GM23248 (cell line): ENCODE measurements around the gene NCOR2. TPM values are rescaled to one million over a fixed set of nuclear protein-coding genes. Genes with fewer than 3 reads are reported as not detected.

Experiments
- DNase-seq: peaks from one replicate; pipeline ENCODE4 v3.0.0-alpha.2; 2015
- H2AFZ ChIP-seq: fragments of 200-600 bp; sonication (generic); 2 replicates; pipeline ENCODE4 v1.6.1; 2016; ENCODE audit warnings: antibody characterized with exemption
- H3F3A ChIP-seq: fragments of 200-600 bp; sonication (generic); 2 replicates; pipeline ENCODE4 v1.6.1; 2016; ENCODE audit warnings: mild to moderate bottlenecking, antibody characterized with exemption, mixed run types; ENCODE audit not compliant: insufficient read depth
- H3K27ac ChIP-seq: fragments of 200-600 bp; sonication (generic); 2 replicates; pipeline ENCODE4 v1.5.1; 2016; ENCODE audit warnings: mild to moderate bottlenecking
- H3K27me3 ChIP-seq: fragments of 200-600 bp; sonication (generic); replicated peaks from 2 replicates; pipeline ENCODE4 v1.6.1; 2016; ENCODE audit warnings: mild to moderate bottlenecking; ENCODE audit not compliant: insufficient read depth
- H3K36me3 ChIP-seq: fragments of 200-600 bp; sonication (generic); 2 replicates; pipeline ENCODE4 v1.6.1; 2016; ENCODE audit warnings: low read depth, mild to moderate bottlenecking
- H3K4me1 ChIP-seq: fragments of 200-600 bp; sonication (generic); 2 replicates; pipeline ENCODE4 v1.6.1; 2016; ENCODE audit warnings: mild to moderate bottlenecking; ENCODE audit not compliant: insufficient read depth
- H3K4me2 ChIP-seq: fragments of 200-600 bp; sonication (generic); one replicate; pipeline ENCODE4 v1.6.1; 2016; ENCODE audit warnings: mild to moderate bottlenecking; ENCODE audit not compliant: unreplicated experiment
- H3K4me3 ChIP-seq: fragments of 200-600 bp; sonication (generic); 2 replicates; pipeline ENCODE4 v1.5.1; 2016; ENCODE audit warnings: mild to moderate bottlenecking
- H3K79me2 ChIP-seq: fragments of 200-600 bp; sonication (generic); 2 replicates; pipeline ENCODE4 v1.6.1; 2016; ENCODE audit warnings: mild to moderate bottlenecking; ENCODE audit not compliant: insufficient read depth
- H3K9ac ChIP-seq: fragments of 200-600 bp; sonication (generic); 2 replicates; pipeline ENCODE4 v1.6.1; 2016; ENCODE audit warnings: mild to moderate bottlenecking
- H3K9me2 ChIP-seq: fragments of 200-600 bp; sonication (generic); 2 replicates; pipeline ENCODE4 v1.6.1; 2016; ENCODE audit warnings: mixed run types, mild to moderate bottlenecking, moderate library complexity; ENCODE audit not compliant: insufficient read depth
- H3K9me3 ChIP-seq: fragments of 200-600 bp; sonication (generic); one replicate; pipeline ENCODE4 v1.6.1; 2017; ENCODE audit warnings: low read depth
- H4K20me1 ChIP-seq: fragments of 200-600 bp; sonication (generic); 2 replicates; pipeline ENCODE4 v1.6.0; 2016; ENCODE audit not compliant: insufficient read depth
- EZH2 ChIP-seq: fragments of 200-600 bp; sonication (generic); IDR thresholded peaks from 2 replicates; pipeline ENCODE4 v1.6.1; 2018; ENCODE audit warnings: antibody characterized with exemption, mild to moderate bottlenecking; ENCODE audit not compliant: insufficient read depth, poor library complexity, severe bottlenecking
- EZH2phosphoT487 ChIP-seq: fragments of 200-600 bp; sonication (generic); IDR thresholded peaks from 2 replicates; pipeline ENCODE4 v1.6.1; 2018; ENCODE audit warnings: antibody characterized with exemption, moderate library complexity, mild to moderate bottlenecking, low read depth; ENCODE audit not compliant: insufficient read depth
- WGBS, 2 experiments: methylation state at CpG; one replicate each; pipeline ENCODE4 v1.1.6; 2015 to 2017; ENCODE audit warnings: low lambda C conversion rate in 2 of 2, low coverage in 1 of 2; ENCODE audit errors: missing lambda C conversion rate in 2 of 2; 5-methylcytosine and 5-hydroxymethylcytosine counted together
- in situ Hi-C: fragments of 300-500 bp; cut with MboI; formaldehyde crosslinking; loops from 2 replicates; pipeline ENCODE4 v1.15.0; 2020
- polyA plus RNA-seq: library from polyadenylated mRNA; unstranded; fragments of >200 nt; fragmentation: Nextera tagmentation; extraction: Ambion mirVana; gene quantifications from 2 replicates; pipeline ENCODE4 v1.2.1, GENCODE V29; 2016
- total RNA-seq: library from RNA; depleted of rRNA; stranded (reverse); fragments of >200 nt; shearing (Covaris generic); gene quantifications from 2 replicates; pipeline ENCODE4 v1.2.3, GENCODE V29; 2014

The NCOR2 gene
- total and polyA plus RNA-seq, 2 experiments from 2014 or later = 37.7 to 43.5 TPM

DNA sequence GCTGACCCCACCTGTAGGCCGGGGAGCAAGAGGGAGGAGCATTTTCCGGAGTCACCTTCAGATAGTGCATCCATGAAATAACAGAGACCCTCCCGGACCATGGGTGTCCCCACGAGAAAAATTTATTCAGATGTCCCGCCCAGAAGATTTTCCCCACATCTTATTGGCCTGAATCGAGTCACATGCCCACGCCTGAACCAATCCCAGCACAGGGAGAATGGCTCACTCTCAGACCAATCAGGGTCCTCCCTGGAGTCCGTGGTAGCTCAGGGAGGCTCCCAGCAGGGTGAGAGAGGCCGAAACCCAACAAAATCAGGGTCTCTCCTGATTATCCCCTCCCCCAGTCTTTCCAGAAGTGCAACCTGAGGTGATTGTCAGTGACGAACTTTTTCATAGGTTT lies 16.4 kb upstream of the NCOR2 start:
- H4K20me1 ChIP-seq = no peaks in the 10 kb centered on the region
- 77 to 80% methylated on average over 10 of the region's 10 CpGs for WGBS, 2 experiments
- H3K9me3 ChIP-seq = no peaks in the 10 kb centered on the region
- H3F3A ChIP-seq = no peaks in the 10 kb centered on the region
- in situ Hi-C loops = no loop called here
- no peak overlapping the region for H3K4me2 ChIP-seq
- no peak for TF ChIP-seq EZH2phosphoT487
- TF ChIP-seq EZH2 = no peak
- H3K4me1 ChIP-seq = peaks cover 4% of the 10 kb centered on the region
- no peak overlapping the region for H3K27ac ChIP-seq
- no peaks in the 10 kb centered on the region for H3K27me3 ChIP-seq
- no peak for DNase-seq
- no peaks in the 10 kb centered on the region for H3K36me3 ChIP-seq
- no peaks in the 10 kb centered on the region for H3K9me2 ChIP-seq
- no peak overlapping the region for H3K9ac ChIP-seq
- no peak overlapping the region for H2AFZ ChIP-seq
- no peak overlapping the region for H3K4me3 ChIP-seq
- no peaks in the 10 kb centered on the region for H3K79me2 ChIP-seq

- no peaks in the 10 kb centered on the region for H3K4me1 ChIP-seq
- no peak overlapping the region for H3K4me2 ChIP-seq
- no peaks in the 10 kb centered on the region for H3K27me3 ChIP-seq
- no peak overlapping the region for H3K9ac ChIP-seq
- H3F3A ChIP-seq = no peaks in the 10 kb centered on the region
- whole genome bisulfite sequencing, 2 experiments = 86 to 90% methylated on average over 5 of the region's 5 CpGs
- no peaks in the 10 kb centered on the region for H3K9me3 ChIP-seq
- H2AFZ ChIP-seq = no peak overlapping the region
- no peaks in the 10 kb centered on the region for H4K20me1 ChIP-seq
- H3K36me3 ChIP-seq = no peaks in the 10 kb centered on the region
- TF ChIP-seq EZH2phosphoT487 = no peak
- TF ChIP-seq EZH2 = no peak
- H3K4me3 ChIP-seq = no peak overlapping the region
- in situ Hi-C loops = no loop called here
- DNase-seq = no peak
- no peak overlapping the region for H3K27ac ChIP-seq
- no peaks in the 10 kb centered on the region for H3K9me2 ChIP-seq
- H3K79me2 ChIP-seq = no peaks in the 10 kb centered on the region
Measured at GRCh38 chr12:124582108-124582424, 14.7 kb upstream of the NCOR2 start.

DNA sequence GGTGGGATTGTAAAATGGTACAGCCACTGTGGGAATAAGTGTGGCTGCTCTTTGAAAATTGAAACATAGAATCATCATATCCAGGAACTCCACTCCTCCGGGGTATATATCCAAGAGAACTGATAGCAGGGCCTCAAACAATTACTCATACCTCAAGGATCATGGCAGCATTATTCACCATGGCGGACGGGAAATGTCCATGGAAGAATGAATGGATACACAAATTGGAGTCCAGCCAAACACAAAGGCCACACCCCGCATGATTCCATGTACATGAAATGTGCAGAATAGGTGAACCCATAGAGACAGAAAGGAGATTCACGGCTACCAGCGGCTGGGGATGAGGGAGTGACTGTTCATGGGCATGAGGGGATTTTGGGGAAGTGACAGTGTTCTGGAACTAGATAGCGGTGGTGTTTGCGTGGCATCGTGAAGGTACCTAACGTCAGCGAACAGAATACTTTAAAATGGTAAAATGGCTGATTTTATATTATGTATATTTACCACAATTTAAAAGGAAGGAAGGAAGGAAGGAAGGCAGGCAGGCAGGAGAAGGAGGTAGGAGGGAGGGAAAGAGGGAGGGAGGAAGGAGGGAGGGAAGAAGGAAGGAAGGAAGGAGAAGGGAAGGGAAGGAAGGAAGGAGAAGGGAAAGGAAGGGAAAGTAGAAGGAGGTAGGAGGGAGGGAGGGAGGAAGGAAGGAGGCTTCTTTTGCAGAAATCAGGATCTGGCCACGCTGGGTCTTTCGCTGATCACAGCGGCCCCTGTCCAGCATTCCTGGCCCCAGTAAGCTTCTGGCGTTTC lies 14.1 kb upstream of the NCOR2 start:
- no peaks in the 10 kb centered on the region for H3K27me3 ChIP-seq
- 90 to 92% methylated on average over 12 to 15 of the region's 15 CpGs for WGBS, 2 experiments
- H3K9me3 ChIP-seq = no peaks in the 10 kb centered on the region
- TF ChIP-seq EZH2 (no peak), EZH2phosphoT487 (no peak)
- H4K20me1 ChIP-seq = no peaks in the 10 kb centered on the region
- no peaks in the 10 kb centered on the region for H3K36me3 ChIP-seq
- no peak overlapping the region for H3K4me3 ChIP-seq
- no peak overlapping the region for H3K4me2 ChIP-seq
- H3K9ac ChIP-seq = no peak overlapping the region
- in situ Hi-C loops = no loop called here
- H3K79me2 ChIP-seq = no peaks in the 10 kb centered on the region
- H3F3A ChIP-seq = no peaks in the 10 kb centered on the region
- no peak overlapping the region for H3K27ac ChIP-seq
- no peak for DNase-seq
- no peaks in the 10 kb centered on the region for H3K9me2 ChIP-seq
- no peak overlapping the region for H2AFZ ChIP-seq
- no peaks in the 10 kb centered on the region for H3K4me1 ChIP-seq

DNA sequence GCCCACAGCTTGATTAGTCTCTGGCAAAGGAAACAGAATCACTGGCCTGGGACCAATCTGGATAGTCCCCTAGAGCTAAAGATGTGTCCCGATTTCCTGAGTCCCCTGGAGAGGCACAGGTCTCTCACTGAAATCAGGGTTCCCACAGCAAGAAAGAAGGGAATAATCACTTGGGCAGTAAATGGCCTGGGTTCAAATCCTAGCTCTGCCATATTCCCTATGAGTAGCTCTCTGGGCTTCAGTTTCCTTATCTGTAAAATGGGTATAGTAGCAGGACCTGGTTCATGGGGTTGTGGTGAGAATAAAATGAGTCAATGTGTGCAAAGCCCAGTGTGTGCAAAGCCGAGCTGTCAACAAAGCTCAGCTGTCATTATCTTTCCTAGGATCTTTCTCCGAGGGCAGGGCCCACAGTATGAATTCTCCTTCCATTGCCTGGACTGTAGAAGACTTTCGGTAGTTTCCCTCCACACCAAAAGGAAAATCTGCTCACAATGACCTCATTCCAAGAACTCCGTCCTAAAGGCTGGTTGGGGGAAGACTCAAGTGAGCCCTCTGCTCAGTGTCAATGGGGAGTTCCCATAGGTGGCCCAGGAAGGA lies 12.6 kb upstream of the NCOR2 start:
- Histone ChIP-seq H3K79me2 (no peaks in the 10 kb centered on the region), H3K36me3 (no peaks in the 10 kb centered on the region), H3K9me3 (no peaks in the 10 kb centered on the region), H3K27me3 (no peaks in the 10 kb centered on the region), H3K9me2 (no peaks in the 10 kb centered on the region), H3K4me1 (no peaks in the 10 kb centered on the region), H3K27ac (no peak overlapping the region), H3K4me3 (no peak overlapping the region), H3K9ac (no peak overlapping the region), H3K4me2 (no peak overlapping the region), H4K20me1 (no peaks in the 10 kb centered on the region), H3F3A (no peaks in the 10 kb centered on the region), H2AFZ (no peak overlapping the region)
- in situ Hi-C loops = no loop called here
- 70 to 71% methylated on average over 5 of the region's 5 CpGs for WGBS, 2 experiments
- TF ChIP-seq EZH2phosphoT487 (no peak), EZH2 (no peak)
- DNase-seq = no peak
